ENCODE measurements around the gene TMIGD3.

DNA sequence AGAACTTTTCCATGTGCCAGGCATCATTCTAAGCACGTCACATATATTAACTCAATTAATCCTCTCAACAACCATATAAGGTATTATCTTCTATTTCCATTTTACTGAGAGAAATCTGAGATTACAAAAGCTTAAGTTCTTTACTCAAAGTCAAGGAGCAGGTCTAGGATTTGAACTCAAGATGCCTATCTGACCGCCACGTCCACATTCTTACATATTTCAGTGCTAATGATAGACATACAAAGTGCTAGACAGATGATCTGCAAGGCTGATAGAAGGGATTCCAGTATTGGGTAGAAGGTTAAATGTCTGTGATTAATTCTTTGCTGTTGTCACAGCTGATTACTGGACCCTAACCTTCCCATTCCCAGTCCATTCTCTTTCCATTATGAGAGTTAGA is 49.7 kb downstream of the TMIGD3 start:
- TF ChIP-seq, protein P1, sequence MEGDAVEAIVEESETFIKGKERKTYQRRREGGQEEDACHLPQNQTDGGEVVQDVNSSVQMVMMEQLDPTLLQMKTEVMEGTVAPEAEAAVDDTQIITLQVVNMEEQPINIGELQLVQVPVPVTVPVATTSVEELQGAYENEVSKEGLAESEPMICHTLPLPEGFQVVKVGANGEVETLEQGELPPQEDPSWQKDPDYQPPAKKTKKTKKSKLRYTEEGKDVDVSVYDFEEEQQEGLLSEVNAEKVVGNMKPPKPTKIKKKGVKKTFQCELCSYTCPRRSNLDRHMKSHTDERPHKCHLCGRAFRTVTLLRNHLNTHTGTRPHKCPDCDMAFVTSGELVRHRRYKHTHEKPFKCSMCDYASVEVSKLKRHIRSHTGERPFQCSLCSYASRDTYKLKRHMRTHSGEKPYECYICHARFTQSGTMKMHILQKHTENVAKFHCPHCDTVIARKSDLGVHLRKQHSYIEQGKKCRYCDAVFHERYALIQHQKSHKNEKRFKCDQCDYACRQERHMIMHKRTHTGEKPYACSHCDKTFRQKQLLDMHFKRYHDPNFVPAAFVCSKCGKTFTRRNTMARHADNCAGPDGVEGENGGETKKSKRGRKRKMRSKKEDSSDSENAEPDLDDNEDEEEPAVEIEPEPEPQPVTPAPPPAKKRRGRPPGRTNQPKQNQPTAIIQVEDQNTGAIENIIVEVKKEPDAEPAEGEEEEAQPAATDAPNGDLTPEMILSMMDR (IDR thresholded peaks at IDR 0.05) = no peak
- TF ChIP-seq POLR2AphosphoS5 (IDR thresholded peaks at IDR 0.05) (no peak), POLR2A (IDR thresholded peaks at IDR 0.05) (no peak)
